COLO668 (cell line): Measurements from ENCODE around the gene MAMLD1.
A peak's percentile ranks its signal among the peaks of the same experiment; 100 is the strongest.

ENCODE experiments used
- DNase-seq: peaks from one replicate; lab custom pipeline; 2025; ENCODE audit not compliant: unreplicated experiment; lab: John Stamatoyannopoulos, UW

Gene MAMLD1

GRCh38 chrX:150525061-150525919 is 162.2 kb downstream of the MAMLD1 start:
- no peak for DNase-seq

- no peak for DNase-seq
Measured at GRCh38 chrX:150526692-150527091, 163.6 kb downstream of the MAMLD1 start.

GRCh38 chrX:150527108-150527507 is 164.0 kb downstream of the MAMLD1 start:
- DNase-seq = no peak

GRCh38 chrX:150529587-150529986 is 166.5 kb downstream of the MAMLD1 start:
- DNase-seq = no peak

- no peak for DNase-seq
Measured at GRCh38 chrX:150530821-150531220, 167.7 kb downstream of the MAMLD1 start.

GRCh38 chrX:150531467-150531866 is 168.3 kb downstream of the MAMLD1 start:
- no peak for DNase-seq

- DNase-seq = no peak
Measured at GRCh38 chrX:150533863-150534262, 170.7 kb downstream of the MAMLD1 start.

GRCh38 chrX:150536455-150537116 is 173.5 kb downstream of the MAMLD1 start:
- DNase-seq = no peak

GRCh38 chrX:150537851-150538250 is 174.7 kb downstream of the MAMLD1 start:
- DNase-seq = no peak

GRCh38 chrX:150540965-150541364 is 177.8 kb downstream of the MAMLD1 start:
- DNase-seq = no peak

- no peak for DNase-seq
Measured at GRCh38 chrX:150542846-150543229, 179.7 kb downstream of the MAMLD1 start.

- DNase-seq = no peak
Measured at GRCh38 chrX:150543230-150544155, 180.4 kb downstream of the MAMLD1 start.

- DNase-seq = no peak
Measured at GRCh38 chrX:150544222-150544787, 181.2 kb downstream of the MAMLD1 start.

- no peak for DNase-seq
Measured at GRCh38 chrX:150544835-150545770, 182.0 kb downstream of the MAMLD1 start.

GRCh38 chrX:150546711-150547153 is 183.6 kb downstream of the MAMLD1 start:
- DNase-seq = no peak

GRCh38 chrX:150547375-150548115 is 184.4 kb downstream of the MAMLD1 start:
- peak; percentile 79 for DNase-seq

GRCh38 chrX:150548251-150548650 is 185.1 kb downstream of the MAMLD1 start:
- no peak for DNase-seq

GRCh38 chrX:150548684-150549083 is 185.6 kb downstream of the MAMLD1 start:
- no peak for DNase-seq

- DNase-seq = no peak
Measured at GRCh38 chrX:150551963-150552362, 188.8 kb downstream of the MAMLD1 start.
